T-helper 1 cell treated with Interleukin-12 subunit alpha and Interleukin-12 subunit beta and Interleukin-4 antibody, amounts not matched to agents 30 μg/mL and 1 μg/mL, for 36 hours (primary cell): Measurements from ENCODE around the gene TM7SF2.

Experiments
- H3K27ac Mint-ChIP-seq: one replicate; pipeline ENCODE4 v1.8.0; 2021; ENCODE audit warnings: mild to moderate bottlenecking, mixed read lengths
- H3K27me3 Mint-ChIP-seq: one replicate; pipeline ENCODE4 v1.8.0; 2021; ENCODE audit warnings: low read depth, mixed read lengths
- H3K36me3 Mint-ChIP-seq: one replicate; pipeline ENCODE4 v1.8.0; 2021; ENCODE audit warnings: low read depth, mixed read lengths
- H3K4me1 Mint-ChIP-seq: one replicate; pipeline ENCODE4 v1.8.0; 2021; ENCODE audit warnings: low read depth, mixed read lengths
- H3K4me3 Mint-ChIP-seq: one replicate; pipeline ENCODE4 v1.8.0; 2021; ENCODE audit warnings: mild to moderate bottlenecking, moderate library complexity, mixed read lengths
- H3K9me3 Mint-ChIP-seq: one replicate; pipeline ENCODE4 v1.8.0; 2021; ENCODE audit warnings: mixed read lengths

The TM7SF2 gene

GRCh38 chr11:65083834-65084597, 27.7 kb upstream of the TM7SF2 start, which contains the start of the genes CDCA5 and ZFPL1:
CDCA5 (minus strand) TSS chr11:65084040; CDS start chr11:65083978, 62 bp downstream.
ZFPL1 (plus strand) TSS chr11:65084222; CDS start chr11:65084699, 477 bp downstream.
- no peaks in the 10 kb centered on the region for H3K9me3 Mint-ChIP-seq
- H3K36me3 Mint-ChIP-seq = peaks cover 31% of the 10 kb centered on the region
- H3K4me3 Mint-ChIP-seq = peak within 1 kb of the TSS; percentile 91
- no peaks in the 10 kb centered on the region for H3K27me3 Mint-ChIP-seq
- peak within 1 kb of the TSS; percentile 98 for H3K27ac Mint-ChIP-seq
- H3K4me1 Mint-ChIP-seq = peaks cover 43% of the 10 kb centered on the region

DNA sequence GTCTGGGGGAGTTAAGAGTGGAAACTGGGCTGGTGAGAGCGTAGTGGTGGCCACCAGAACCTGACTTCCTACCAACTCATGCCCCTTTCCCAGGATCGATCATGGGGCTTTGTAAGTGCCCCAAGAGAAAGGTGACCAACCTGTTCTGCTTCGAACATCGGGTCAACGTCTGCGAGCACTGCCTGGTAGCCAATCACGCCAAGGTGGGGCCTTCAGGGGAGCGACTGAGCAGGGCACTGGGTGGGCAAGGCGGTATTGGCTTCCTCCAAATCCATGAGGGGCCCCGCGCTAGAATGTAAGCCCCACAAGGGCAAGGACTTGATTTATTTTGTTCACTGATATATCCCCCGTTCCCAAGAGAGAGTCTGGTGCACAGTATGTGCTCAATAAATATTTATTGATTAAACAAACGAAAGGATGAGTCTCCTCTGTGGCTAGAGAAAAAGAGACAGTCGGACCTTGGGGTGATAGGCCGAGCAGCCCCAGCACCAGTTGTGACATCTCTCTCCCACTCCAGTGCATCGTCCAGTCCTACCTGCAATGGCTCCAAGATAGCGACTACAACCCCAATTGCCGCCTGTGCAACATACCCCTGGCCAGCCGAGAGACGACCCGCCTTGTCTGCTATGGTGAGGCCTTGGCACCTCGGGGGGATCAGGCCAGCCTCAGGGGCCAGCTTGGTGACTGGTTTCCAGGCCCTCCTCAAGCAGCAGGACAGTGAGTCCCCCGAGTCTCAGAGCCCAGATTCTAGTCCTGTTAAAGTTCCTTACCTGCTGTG, 26.9 kb upstream of the TM7SF2 start:
- Mint-ChIP-seq H3K9me3 (no peaks in the 10 kb centered on the region), H3K4me1 (peaks cover 40% of the 10 kb centered on the region), H3K36me3 (peaks cover 29% of the 10 kb centered on the region), H3K27ac (peak overlapping the region; percentile 98), H3K27me3 (no peaks in the 10 kb centered on the region), H3K4me3 (peak overlapping the region; percentile 91)

DNA sequence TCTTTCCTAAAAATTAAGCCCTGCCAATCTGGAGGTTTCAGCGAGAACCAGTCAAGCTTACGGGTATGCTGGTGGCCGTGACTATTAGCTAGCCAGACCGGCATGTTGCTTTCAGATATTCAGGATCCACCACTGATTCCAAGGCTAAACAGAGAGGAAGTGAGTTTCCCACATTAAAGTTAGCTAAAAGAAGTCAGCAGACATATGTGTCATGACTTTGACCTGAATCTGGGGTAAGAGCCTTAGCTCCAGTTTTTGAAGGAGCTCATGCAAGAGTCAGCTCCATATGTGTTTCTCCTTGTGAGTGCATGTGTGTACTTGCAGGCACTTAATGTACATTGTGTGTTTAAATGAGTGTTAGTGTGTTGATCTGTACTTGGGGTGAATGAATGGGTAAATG, 26.2 kb upstream of the TM7SF2 start:
- Mint-ChIP-seq H3K36me3 (peaks cover 25% of the 10 kb centered on the region), H3K4me1 (peaks cover 38% of the 10 kb centered on the region), H3K27ac (peak overlapping the region; percentile 98)

GRCh38 chr11:65086809-65087208, 24.9 kb upstream of the TM7SF2 start:
- no peak overlapping the region for H3K4me3 Mint-ChIP-seq
- H3K27ac Mint-ChIP-seq = no peak overlapping the region
- H3K36me3 Mint-ChIP-seq = peaks cover 21% of the 10 kb centered on the region

More for the DNA sequence above, 26.2 kb upstream of the TM7SF2 start:
- H3K4me3 Mint-ChIP-seq = peak overlapping the region; percentile 91
- H3K27me3 Mint-ChIP-seq = no peaks in the 10 kb centered on the region
- H3K9me3 Mint-ChIP-seq = no peaks in the 10 kb centered on the region

GRCh38 chr11:65087216-65087615, 24.5 kb upstream of the TM7SF2 start:
- Mint-ChIP-seq H3K27ac (no peak overlapping the region), H3K9me3 (no peaks in the 10 kb centered on the region), H3K4me3 (no peak overlapping the region), H3K36me3 (peaks cover 21% of the 10 kb centered on the region), H3K27me3 (no peaks in the 10 kb centered on the region), H3K4me1 (peaks cover 28% of the 10 kb centered on the region)

More at GRCh38 chr11:65086809-65087208, 24.9 kb upstream of the TM7SF2 start:
- no peaks in the 10 kb centered on the region for H3K27me3 Mint-ChIP-seq
- H3K9me3 Mint-ChIP-seq = no peaks in the 10 kb centered on the region
- peaks cover 30% of the 10 kb centered on the region for H3K4me1 Mint-ChIP-seq

- H3K4me3 Mint-ChIP-seq = no peak overlapping the region
- no peaks in the 10 kb centered on the region for H3K9me3 Mint-ChIP-seq
- H3K27ac Mint-ChIP-seq = no peak overlapping the region
- peaks cover 18% of the 10 kb centered on the region for H3K36me3 Mint-ChIP-seq
- H3K4me1 Mint-ChIP-seq = peaks cover 25% of the 10 kb centered on the region
- H3K27me3 Mint-ChIP-seq = no peaks in the 10 kb centered on the region
Measured at GRCh38 chr11:65087827-65088226, 23.8 kb upstream of the TM7SF2 start.

DNA sequence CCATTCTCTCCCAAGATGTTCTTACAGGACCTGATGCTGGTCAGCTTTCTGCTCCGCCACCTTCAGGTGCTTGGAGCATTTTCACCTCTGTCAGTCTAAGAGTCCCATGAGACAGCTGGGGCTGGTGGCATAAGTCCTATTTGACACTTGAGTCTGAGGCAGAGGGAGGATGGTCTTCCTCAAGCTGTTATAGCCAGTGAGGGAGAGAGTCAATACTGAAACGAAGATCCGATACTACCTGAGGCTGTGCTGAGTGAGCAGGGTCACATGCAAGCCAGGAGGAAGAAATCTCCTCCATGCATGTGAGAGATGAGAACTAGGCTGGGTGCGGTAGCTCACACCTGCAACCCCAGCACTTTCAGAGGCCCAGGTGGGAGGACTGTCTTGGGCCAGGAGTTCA, 22.1 kb upstream of the TM7SF2 start:
- Mint-ChIP-seq H3K9me3 (no peaks in the 10 kb centered on the region), H3K27me3 (no peaks in the 10 kb centered on the region), H3K27ac (no peak overlapping the region), H3K36me3 (peaks cover 12% of the 10 kb centered on the region), H3K4me3 (no peak overlapping the region), H3K4me1 (peaks cover 12% of the 10 kb centered on the region)

GRCh38 chr11:65090628-65091027, 21.0 kb upstream of the TM7SF2 start:
- H3K27me3 Mint-ChIP-seq = no peaks in the 10 kb centered on the region
- H3K36me3 Mint-ChIP-seq = peaks cover 10% of the 10 kb centered on the region
- no peak overlapping the region for H3K4me3 Mint-ChIP-seq
- H3K9me3 Mint-ChIP-seq = no peaks in the 10 kb centered on the region
- no peak overlapping the region for H3K27ac Mint-ChIP-seq
- peaks cover 4% of the 10 kb centered on the region for H3K4me1 Mint-ChIP-seq

DNA sequence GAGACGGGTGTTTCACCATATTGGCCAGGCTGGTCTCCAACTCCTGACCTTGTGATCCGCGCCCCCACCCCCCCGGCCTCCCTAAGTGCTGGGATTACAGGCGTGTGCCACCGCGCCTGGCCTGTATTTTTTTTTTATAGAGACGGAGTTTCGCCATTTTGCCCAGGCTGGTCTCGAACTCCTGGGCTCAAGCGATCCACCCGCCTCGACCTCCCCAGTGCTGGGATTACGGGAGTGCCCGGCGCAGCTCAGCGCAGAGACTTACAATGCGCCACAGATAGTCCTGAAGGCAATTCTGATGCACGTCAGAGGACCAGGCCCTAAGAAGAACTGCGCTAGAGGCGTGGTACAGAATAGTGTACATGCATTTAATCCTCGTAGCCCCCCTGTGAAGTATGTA, 16.2 kb upstream of the TM7SF2 start:
- Mint-ChIP-seq H3K27me3 (no peaks in the 10 kb centered on the region), H3K4me3 (peak overlapping the region; percentile 92), H3K4me1 (peaks cover 6% of the 10 kb centered on the region), H3K9me3 (no peaks in the 10 kb centered on the region), H3K27ac (peak overlapping the region; percentile 96), H3K36me3 (peaks cover 4% of the 10 kb centered on the region)

DNA sequence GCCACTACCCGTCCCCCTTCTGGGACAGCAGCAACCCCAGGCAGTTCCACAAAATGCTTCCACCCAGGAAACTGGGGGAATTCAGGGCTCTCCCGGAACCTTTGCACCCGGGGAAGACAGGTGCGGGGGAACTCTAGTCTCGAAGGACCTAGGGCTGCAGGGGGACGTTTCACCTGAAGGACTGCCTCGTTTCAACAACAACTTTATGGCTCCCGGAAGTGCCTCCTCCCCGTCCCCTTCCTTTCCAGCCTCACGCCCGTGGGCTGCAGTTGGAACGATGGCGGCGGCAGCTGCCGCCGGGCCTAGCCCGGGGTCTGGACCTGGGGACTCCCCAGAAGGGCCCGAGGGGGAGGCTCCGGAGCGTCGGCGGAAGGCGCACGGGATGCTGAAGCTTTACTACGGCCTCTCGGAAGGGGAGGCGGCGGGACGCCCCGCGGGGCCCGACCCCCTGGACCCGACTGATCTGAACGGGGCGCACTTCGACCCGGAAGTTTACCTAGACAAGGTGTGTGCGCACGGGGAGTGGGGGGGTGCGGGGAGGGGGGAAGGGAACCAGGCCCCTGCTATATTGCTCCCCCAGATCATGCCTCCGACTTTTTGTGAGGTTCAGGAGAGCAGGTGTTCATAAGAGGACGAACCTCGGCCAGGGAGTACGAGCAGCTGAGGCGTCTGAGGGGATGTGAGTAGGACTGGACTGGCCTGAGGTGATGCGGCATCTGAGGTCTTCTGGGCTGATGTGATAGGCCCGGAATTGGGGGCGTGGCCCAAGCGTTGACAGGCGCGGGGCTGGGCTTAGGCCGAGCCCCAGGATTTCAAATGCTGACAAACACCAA, 15.5 kb upstream of the TM7SF2 start, which contains the start of gene VPS51:
VPS51 (plus strand) TSS at position 241 of the 833 bp plus-strand sequence; CDS start at position 278, 37 bp downstream.
- Mint-ChIP-seq H3K36me3 (peaks cover 4% of the 10 kb centered on the region), H3K27me3 (no peaks in the 10 kb centered on the region)

DNA sequence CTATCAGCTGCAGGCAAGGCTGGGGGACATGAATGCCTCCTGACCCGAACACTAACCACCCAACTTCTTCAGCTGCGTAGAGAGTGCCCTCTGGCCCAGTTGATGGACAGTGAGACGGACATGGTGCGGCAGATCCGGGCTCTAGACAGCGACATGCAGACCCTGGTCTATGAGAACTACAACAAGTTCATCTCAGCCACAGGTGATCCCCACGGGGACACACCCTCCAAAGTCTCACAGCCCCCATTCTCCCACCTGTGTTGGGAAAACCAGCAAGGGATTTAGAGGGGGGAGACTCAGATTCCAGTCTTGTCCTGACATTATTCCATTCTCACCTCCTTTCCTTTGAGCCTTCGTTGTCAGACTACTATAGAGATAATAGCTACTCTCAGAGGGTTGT, 14.7 kb upstream of the TM7SF2 start:
- H3K27ac Mint-ChIP-seq = no peak overlapping the region
- H3K36me3 Mint-ChIP-seq = peaks cover 4% of the 10 kb centered on the region
- peak overlapping the region; percentile 92 for H3K4me3 Mint-ChIP-seq
- peaks cover 6% of the 10 kb centered on the region for H3K4me1 Mint-ChIP-seq
- H3K27me3 Mint-ChIP-seq = no peaks in the 10 kb centered on the region
- no peaks in the 10 kb centered on the region for H3K9me3 Mint-ChIP-seq

More for the DNA sequence above, 15.5 kb upstream of the TM7SF2 start, which contains the start of gene VPS51:
- Mint-ChIP-seq H3K9me3 (no peaks in the 10 kb centered on the region), H3K4me3 (peak within 1 kb of the TSS; percentile 92), H3K27ac (peak within 1 kb of the TSS; percentile 96), H3K4me1 (peaks cover 6% of the 10 kb centered on the region)

DNA sequence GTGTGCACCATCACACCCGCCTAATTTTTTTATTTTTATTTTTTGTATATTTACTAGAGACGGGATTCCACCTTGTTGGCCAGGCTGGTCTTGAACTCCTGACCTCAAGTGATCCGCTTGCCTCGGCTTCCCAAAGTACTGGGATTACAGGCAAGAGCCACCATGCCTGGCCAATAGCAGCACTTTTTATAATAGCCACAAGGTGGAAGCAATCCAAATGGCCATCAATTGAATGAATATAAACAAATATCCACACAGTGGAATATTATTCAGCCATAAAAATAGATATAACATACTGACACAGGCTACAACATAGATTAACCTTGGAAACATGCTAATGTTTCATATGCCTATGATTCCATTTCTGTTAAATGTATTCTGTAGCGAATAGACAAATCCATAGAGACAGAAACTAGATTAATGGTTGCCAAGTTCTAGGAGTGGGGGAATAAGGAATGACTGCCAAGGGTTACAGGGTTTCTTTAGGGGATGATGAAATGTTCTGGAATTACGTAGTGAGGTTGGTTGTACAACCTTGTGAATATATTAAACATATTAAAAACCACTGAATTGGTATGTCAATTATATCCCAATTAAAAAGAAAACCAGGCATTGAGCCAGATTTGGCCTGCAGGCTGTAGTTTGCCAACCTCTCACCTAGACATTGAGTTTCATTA, 10.9 kb upstream of the TM7SF2 start:
- peaks cover 12% of the 10 kb centered on the region for H3K36me3 Mint-ChIP-seq
- peaks cover 11% of the 10 kb centered on the region for H3K4me1 Mint-ChIP-seq
- H3K27me3 Mint-ChIP-seq = no peaks in the 10 kb centered on the region
- H3K4me3 Mint-ChIP-seq = no peak overlapping the region
- no peak overlapping the region for H3K27ac Mint-ChIP-seq
- no peaks in the 10 kb centered on the region for H3K9me3 Mint-ChIP-seq

DNA sequence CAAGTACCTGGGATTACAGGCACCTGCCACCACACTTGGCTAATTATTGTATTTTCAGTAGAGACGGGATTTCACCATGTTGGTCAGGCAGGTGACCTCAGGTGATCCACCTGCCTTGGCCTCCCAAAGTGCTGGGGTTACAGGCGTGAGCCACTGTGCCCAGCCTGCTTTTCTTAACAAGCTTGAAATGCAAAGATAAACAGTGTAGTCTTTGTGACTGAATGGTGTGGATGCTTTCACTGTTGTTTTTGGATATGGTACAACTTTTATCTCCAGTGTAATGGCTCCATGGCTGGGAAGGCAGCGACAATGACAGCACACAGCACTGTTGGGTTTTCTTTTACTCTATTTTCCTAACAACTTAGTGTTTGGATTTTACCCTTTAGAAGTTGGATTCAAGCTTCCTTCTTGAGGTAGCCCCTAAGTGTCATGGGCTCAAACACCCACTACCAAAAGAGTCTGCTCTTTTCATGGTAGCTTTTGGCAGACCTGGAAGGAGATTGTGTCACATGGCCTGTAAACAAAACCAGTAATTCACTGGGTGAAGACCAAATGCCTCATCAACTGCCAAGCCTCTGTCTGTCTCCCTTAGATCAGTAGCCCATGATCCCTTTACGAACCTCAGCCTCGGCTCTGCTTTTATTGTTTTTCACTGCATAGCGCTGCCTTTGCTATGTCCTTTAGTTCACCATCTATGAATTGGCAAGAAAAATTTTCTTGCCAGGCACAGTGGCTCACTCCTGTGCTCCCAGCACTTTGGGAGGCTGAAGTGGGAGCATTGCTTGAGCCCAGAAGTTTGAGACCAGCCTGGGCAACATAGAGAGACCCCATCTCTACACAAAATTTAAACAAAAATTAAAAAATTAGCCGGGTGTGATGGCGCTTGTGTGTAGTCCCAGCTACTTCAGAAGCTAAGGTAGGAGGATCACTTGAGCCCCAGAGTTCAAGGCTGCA, 9.3 kb upstream of the TM7SF2 start:
- no peaks in the 10 kb centered on the region for H3K27me3 Mint-ChIP-seq
- peaks cover 18% of the 10 kb centered on the region for H3K36me3 Mint-ChIP-seq
- no peak overlapping the region for H3K27ac Mint-ChIP-seq
- peaks cover 10% of the 10 kb centered on the region for H3K4me1 Mint-ChIP-seq
- H3K9me3 Mint-ChIP-seq = no peaks in the 10 kb centered on the region
- no peak overlapping the region for H3K4me3 Mint-ChIP-seq
